SU-DHL-6 (cell line): ENCODE measurements around the gene SPOCK1.

ENCODE experiments used
- H2AFZ ChIP-seq: fragments of 200-600 bp; sonication (generic); 2 replicates; pipeline ENCODE4 v1.6.1; 2014; ENCODE audit warnings: low read depth, mild to moderate bottlenecking, moderate library complexity, mixed read lengths, antibody characterized with exemption, low read length; ENCODE audit not compliant: severe bottlenecking
- H3F3A ChIP-seq: fragments of 200-600 bp; shearing (Covaris generic); 2 replicates; pipeline ENCODE4 v1.6.0; 2016; ENCODE audit warnings: antibody characterized with exemption, mild to moderate bottlenecking; ENCODE audit not compliant: insufficient read depth
- H3K27ac ChIP-seq: fragments of 200-600 bp; sonication (generic); 2 replicates; pipeline ENCODE4 v1.5.1; 2016; ENCODE audit warnings: low read depth, mild to moderate bottlenecking, low read length, moderate library complexity, mixed read lengths
- H3K27me3 ChIP-seq: fragments of 200-600 bp; sonication (generic), shearing (Covaris generic); 2 replicates; pipeline ENCODE4 v1.6.0; 2014; ENCODE audit warnings: mild to moderate bottlenecking, low read length
- H3K36me3 ChIP-seq: fragments of 200-600 bp; sonication (generic); 2 replicates; pipeline ENCODE4 v1.6.1; 2014; ENCODE audit warnings: mild to moderate bottlenecking, low read length, mixed read lengths
- H3K4me2 ChIP-seq: fragments of 300-600, 200-600 bp; shearing (Covaris generic), sonication (generic); 2 replicates; pipeline ENCODE4 v1.6.0; 2014; ENCODE audit warnings: low read length, low read depth, mild to moderate bottlenecking; ENCODE audit not compliant: poor library complexity, severe bottlenecking
- H3K4me3 ChIP-seq: fragments of 200-600 bp; sonication (generic); 2 replicates; pipeline ENCODE4 v1.5.1; 2014; ENCODE audit warnings: antibody characterized with exemption, low read length, mild to moderate bottlenecking, mixed read lengths; ENCODE audit not compliant: insufficient read depth, poor library complexity, severe bottlenecking
- H3K79me2 ChIP-seq: fragments of 200-600 bp; sonication (generic); 2 replicates; pipeline ENCODE4 v1.6.1; 2014; ENCODE audit warnings: mild to moderate bottlenecking, low read length, moderate library complexity; ENCODE audit not compliant: insufficient read depth
- H3K9ac ChIP-seq: fragments of 200-600 bp; sonication (generic); 2 replicates; pipeline ENCODE4 v1.7.0; 2014; ENCODE audit warnings: mild to moderate bottlenecking, low read length
- H3K9me2 ChIP-seq: fragments of 200-600 bp; sonication (generic); replicated peaks from 2 replicates; pipeline ENCODE4 v1.6.1; 2014; ENCODE audit warnings: low read length; ENCODE audit not compliant: insufficient read depth
- H3K9me3 ChIP-seq: fragments of 200-600 bp; sonication (generic); 2 replicates; pipeline ENCODE4 v1.6.1; 2014; ENCODE audit warnings: low read length, mixed read lengths; ENCODE audit not compliant: insufficient read depth
- H4K20me1 ChIP-seq: fragments of 200-600 bp; sonication (generic); 2 replicates; pipeline ENCODE4 v1.6.1; 2014; ENCODE audit warnings: low read depth, mild to moderate bottlenecking, antibody characterized with exemption, low read length, moderate library complexity, mixed read lengths
- CTCF ChIP-seq: fragments of 200-600 bp; sonication (generic); IDR thresholded peaks from one replicate; pipeline ENCODE4 v1.5.1; 2017; ENCODE audit warnings: antibody characterized with exemption, mild to moderate bottlenecking, low read length, moderate library complexity; ENCODE audit not compliant: insufficient read depth, poor library complexity, severe bottlenecking
- EZH2phosphoT487 ChIP-seq: fragments of 200-600 bp; sonication (generic), shearing (Covaris generic); conservative IDR thresholded peaks from 2 replicates; pipeline ENCODE4 v1.6.1; 2018; ENCODE audit warnings: mild to moderate bottlenecking, antibody characterized with exemption, low read length, moderate library complexity, mixed read lengths

Gene SPOCK1

GRCh38 chr5:137383909-137384308 lies 115.2 kb downstream of the SPOCK1 start:
- H2AFZ ChIP-seq = no peak overlapping the region
- no peak for TF ChIP-seq CTCF
- TF ChIP-seq EZH2phosphoT487 = no peak
- no peaks in the 10 kb centered on the region for H4K20me1 ChIP-seq
- H3K9ac ChIP-seq = no peak overlapping the region
- no peaks in the 10 kb centered on the region for H3F3A ChIP-seq
- H3K9me3 ChIP-seq = peaks cover 13% of the 10 kb centered on the region; the same call in 1 of the 2 replicates
- H3K27me3 ChIP-seq = no peaks in the 10 kb centered on the region
- H3K27ac ChIP-seq = no peak overlapping the region
- H3K79me2 ChIP-seq = no peaks in the 10 kb centered on the region
- no peaks in the 10 kb centered on the region for H3K9me2 ChIP-seq
- H3K4me2 ChIP-seq = no peak overlapping the region
- no peak overlapping the region for H3K4me3 ChIP-seq
- no peaks in the 10 kb centered on the region for H3K36me3 ChIP-seq

- Histone ChIP-seq H3K4me2 (no peak overlapping the region), H3K36me3 (no peaks in the 10 kb centered on the region), H3K9me3 (peaks cover 13% of the 10 kb centered on the region; the same call in 1 of the 2 replicates), H3F3A (no peaks in the 10 kb centered on the region), H3K9me2 (no peaks in the 10 kb centered on the region), H3K27ac (no peak overlapping the region), H3K27me3 (no peaks in the 10 kb centered on the region), H3K79me2 (no peaks in the 10 kb centered on the region), H3K9ac (no peak overlapping the region), H3K4me3 (no peak overlapping the region), H4K20me1 (no peaks in the 10 kb centered on the region), H2AFZ (no peak overlapping the region)
- no peak for TF ChIP-seq EZH2phosphoT487
- TF ChIP-seq CTCF = no peak
These were observed 117.6 kb downstream of the SPOCK1 start for GRCh38 chr5:137381555-137381954.

DNA sequence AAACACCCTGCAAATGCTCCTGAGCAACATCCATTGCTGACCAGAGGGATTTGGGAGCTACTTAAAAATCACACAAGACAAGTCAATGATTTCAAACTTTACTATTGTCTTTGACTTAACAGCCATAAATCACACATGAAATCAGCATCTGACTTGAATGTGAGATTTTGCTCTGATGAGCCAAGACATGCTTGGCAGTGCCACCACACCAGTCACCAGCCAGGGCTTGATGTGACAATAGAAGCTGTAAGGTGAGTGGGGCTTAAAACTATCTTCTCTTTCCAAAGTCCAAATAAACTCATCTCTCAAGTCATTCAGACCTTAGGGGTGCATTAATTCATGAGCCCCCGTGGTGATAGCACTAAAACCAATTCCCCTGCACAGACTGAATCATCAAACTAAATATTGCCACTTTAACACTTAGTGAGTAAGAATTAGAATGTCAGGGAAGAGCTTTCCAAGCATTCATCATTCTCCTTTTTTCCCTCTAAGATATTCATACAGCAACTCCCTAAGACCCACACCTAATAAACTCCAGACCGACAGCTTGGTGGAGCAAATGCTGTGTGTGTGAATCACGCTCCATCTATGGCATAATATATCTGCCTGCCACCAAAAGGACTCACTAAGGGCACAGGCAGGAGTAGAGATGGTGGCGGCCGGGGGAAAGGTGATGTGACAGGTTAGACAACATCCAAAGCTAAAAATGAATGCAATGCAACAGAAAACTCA lies 119.4 kb downstream of the SPOCK1 start:
- H3K9me2 ChIP-seq = no peaks in the 10 kb centered on the region
- H3K27me3 ChIP-seq = no peaks in the 10 kb centered on the region
- no peaks in the 10 kb centered on the region for H3F3A ChIP-seq
- H3K9ac ChIP-seq = no peak overlapping the region
- no peak overlapping the region for H3K4me2 ChIP-seq
- TF ChIP-seq EZH2phosphoT487 = no peak
- TF ChIP-seq CTCF = no peak
- H4K20me1 ChIP-seq = no peaks in the 10 kb centered on the region
- H3K79me2 ChIP-seq = no peaks in the 10 kb centered on the region
- H3K4me3 ChIP-seq = no peak overlapping the region
- H3K27ac ChIP-seq = no peak overlapping the region
- H3K36me3 ChIP-seq = no peaks in the 10 kb centered on the region
- H3K9me3 ChIP-seq = peaks cover 13% of the 10 kb centered on the region; the same call in 1 of the 2 replicates
- H2AFZ ChIP-seq = no peak overlapping the region
